ENCODE data around the gene TBX1.

TBX1 gene

DNA sequence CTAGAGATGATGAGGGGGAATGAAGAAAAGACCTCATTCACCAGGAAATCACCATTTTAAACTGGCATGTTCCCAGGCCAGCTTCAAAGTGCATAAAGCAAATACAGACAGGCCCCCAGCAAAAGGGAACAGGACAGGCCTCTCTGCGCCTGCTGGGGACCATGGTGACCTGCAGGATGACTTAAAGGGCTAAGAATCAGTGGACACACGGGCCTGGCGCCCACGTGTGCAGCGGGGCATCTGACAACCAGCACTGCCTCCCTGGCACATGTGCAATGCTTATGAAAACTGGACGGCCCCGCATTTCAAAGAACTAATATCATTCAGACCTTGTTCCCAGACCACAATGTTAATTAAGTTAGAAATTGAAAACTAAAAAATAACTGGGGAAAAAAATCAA, 35.6 kb downstream of the TBX1 start:
- Histone ChIP-seq H3K36me3 (ENCODE audit: insufficient read depth, low read length) (no peaks in the 10 kb centered on the region), H3K4me3 (ENCODE audit: low read length) (no peak overlapping the region), H3K9me3 (replicated peaks; ENCODE audit: low read length) (no peaks in the 10 kb centered on the region), H3K4me2 (ENCODE audit: low read length) (no peak overlapping the region), H3K9ac (ENCODE audit: low read depth, low read length) (no peak overlapping the region), H3K27me3 (ENCODE audit: control insufficient read depth, insufficient read depth, low read length) (no peaks in the 10 kb centered on the region), H3K4me1 (ENCODE audit: control insufficient read depth, insufficient read depth, low read length) (peaks cover 30% of the 10 kb centered on the region)

GRCh38 chr22:19797086-19798002, 36.8 kb downstream of the TBX1 start:
- Histone ChIP-seq H3K4me3 (ENCODE audit: low read length) (no peak overlapping the region), H3K36me3 (ENCODE audit: insufficient read depth, low read length) (no peaks in the 10 kb centered on the region), H3K9me3 (replicated peaks; ENCODE audit: low read length) (no peaks in the 10 kb centered on the region), H3K27me3 (ENCODE audit: control insufficient read depth, insufficient read depth, low read length) (no peaks in the 10 kb centered on the region), H3K9ac (ENCODE audit: low read depth, low read length) (no peak overlapping the region), H3K4me1 (ENCODE audit: control insufficient read depth, insufficient read depth, low read length) (peaks cover 30% of the 10 kb centered on the region), H3K4me2 (ENCODE audit: low read length) (no peak overlapping the region)

- no peaks in the 10 kb centered on the region for H3K36me3 ChIP-seq (ENCODE audit: insufficient read depth, low read length)
Observed at GRCh38 chr22:19798003-19798665, 37.6 kb downstream of the TBX1 start.

GRCh38 chr22:19798891-19799293, 38.3 kb downstream of the TBX1 start:
- Histone ChIP-seq H3K27me3 (ENCODE audit: control insufficient read depth, insufficient read depth, low read length) (no peaks in the 10 kb centered on the region), H3K9ac (ENCODE audit: low read depth, low read length) (no peak overlapping the region), H3K4me2 (ENCODE audit: low read length) (peak overlapping the region; percentile 5), H3K4me3 (ENCODE audit: low read length) (no peak overlapping the region), H3K9me3 (replicated peaks; ENCODE audit: low read length) (no peaks in the 10 kb centered on the region), H3K36me3 (ENCODE audit: insufficient read depth, low read length) (peaks cover 2% of the 10 kb centered on the region), H3K4me1 (ENCODE audit: control insufficient read depth, insufficient read depth, low read length) (peaks cover 30% of the 10 kb centered on the region)

More at GRCh38 chr22:19798003-19798665, 37.6 kb downstream of the TBX1 start:
- Histone ChIP-seq H3K9ac (ENCODE audit: low read depth, low read length) (no peak overlapping the region), H3K4me3 (ENCODE audit: low read length) (no peak overlapping the region), H3K4me1 (ENCODE audit: control insufficient read depth, insufficient read depth, low read length) (peaks cover 30% of the 10 kb centered on the region), H3K27me3 (ENCODE audit: control insufficient read depth, insufficient read depth, low read length) (no peaks in the 10 kb centered on the region), H3K4me2 (ENCODE audit: low read length) (no peak overlapping the region), H3K9me3 (replicated peaks; ENCODE audit: low read length) (no peaks in the 10 kb centered on the region)

DNA sequence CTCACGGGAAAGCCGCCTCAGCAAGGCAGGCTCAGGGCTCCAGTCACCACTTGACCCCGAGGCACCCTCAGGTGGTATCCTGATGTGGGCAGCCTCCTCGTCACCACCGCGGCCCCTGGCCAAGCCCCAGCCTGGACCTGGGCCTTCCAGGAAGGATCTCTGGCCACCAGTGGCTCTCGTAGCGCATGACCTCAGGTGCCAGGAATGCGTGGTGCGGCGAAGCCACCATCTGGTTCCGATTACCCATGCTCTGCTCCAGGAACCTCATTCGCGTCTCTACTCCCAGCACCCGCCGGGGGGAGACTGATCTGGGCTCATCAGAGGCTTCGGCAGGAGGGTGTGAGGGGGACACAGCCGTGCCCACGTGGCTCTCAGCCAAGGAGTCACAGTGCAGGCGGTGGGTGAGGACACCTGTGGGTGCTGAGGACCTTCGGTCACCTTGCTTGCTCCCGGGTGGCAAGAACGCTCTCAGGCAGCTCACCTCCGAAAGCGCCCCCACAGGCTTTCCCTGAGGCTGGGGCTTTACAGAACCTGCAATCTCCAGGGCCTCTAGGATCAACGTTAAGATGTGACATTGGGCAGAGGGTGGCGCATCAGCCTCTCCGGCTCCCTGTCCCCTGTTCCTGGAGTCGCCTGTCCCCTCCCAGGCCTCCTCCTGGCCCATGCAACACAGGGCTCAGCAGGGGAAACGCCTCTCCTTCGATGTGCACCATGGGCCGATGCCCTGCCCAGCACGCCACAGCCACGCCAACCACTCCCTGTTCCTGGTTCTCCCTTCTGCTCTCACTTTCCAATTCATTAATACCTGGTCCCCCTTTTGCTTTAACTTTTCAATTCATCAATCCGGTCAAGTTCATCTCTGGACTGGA, 39.0 kb downstream of the TBX1 start:
- Histone ChIP-seq H3K27me3 (ENCODE audit: control insufficient read depth, insufficient read depth, low read length) (no peaks in the 10 kb centered on the region), H3K9ac (ENCODE audit: low read depth, low read length) (no peak overlapping the region), H3K4me2 (ENCODE audit: low read length) (peak overlapping the region; percentile 5), H3K36me3 (ENCODE audit: insufficient read depth, low read length) (peaks cover 3% of the 10 kb centered on the region), H3K4me1 (ENCODE audit: control insufficient read depth, insufficient read depth, low read length) (peaks cover 30% of the 10 kb centered on the region), H3K9me3 (replicated peaks; ENCODE audit: low read length) (no peaks in the 10 kb centered on the region), H3K4me3 (ENCODE audit: low read length) (no peak overlapping the region)

- Histone ChIP-seq H3K4me1 (ENCODE audit: control insufficient read depth, insufficient read depth, low read length) (peaks cover 26% of the 10 kb centered on the region), H3K9ac (ENCODE audit: low read depth, low read length) (no peak overlapping the region), H3K9me3 (replicated peaks; ENCODE audit: low read length) (no peaks in the 10 kb centered on the region), H3K36me3 (ENCODE audit: insufficient read depth, low read length) (peaks cover 3% of the 10 kb centered on the region), H3K27me3 (ENCODE audit: control insufficient read depth, insufficient read depth, low read length) (no peaks in the 10 kb centered on the region), H3K4me3 (ENCODE audit: low read length) (no peak overlapping the region), H3K4me2 (ENCODE audit: low read length) (no peak overlapping the region)
Observed at GRCh38 chr22:19800306-19800705, 39.7 kb downstream of the TBX1 start.

DNA sequence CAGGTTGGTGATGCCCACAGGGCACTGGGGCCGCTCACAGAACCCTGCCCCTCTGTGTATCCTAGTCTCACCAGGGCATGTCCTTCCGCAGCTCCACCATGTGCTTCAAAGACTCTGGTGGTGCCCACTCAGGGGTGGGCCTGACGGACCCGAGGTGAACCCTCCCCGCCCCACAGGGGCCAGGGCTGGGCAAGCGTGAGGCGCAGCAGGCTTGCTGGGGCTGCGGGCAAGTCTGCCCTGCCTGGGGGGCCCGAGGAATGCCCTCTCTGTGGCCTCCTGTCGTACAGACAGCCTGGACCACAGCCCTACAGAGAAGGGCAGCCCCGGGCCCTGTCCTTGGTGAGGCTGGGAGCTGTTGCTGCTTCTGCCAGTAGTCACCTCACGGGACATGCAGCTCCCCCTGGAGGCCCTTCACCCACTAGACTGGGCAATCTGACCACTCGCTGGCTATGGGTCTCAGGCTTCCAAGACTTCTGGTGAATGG, 40.2 kb downstream of the TBX1 start:
- no peaks in the 10 kb centered on the region for H3K27me3 ChIP-seq (ENCODE audit: control insufficient read depth, insufficient read depth, low read length)
- H3K4me3 ChIP-seq (ENCODE audit: low read length): no peak overlapping the region
- H3K36me3 ChIP-seq (ENCODE audit: insufficient read depth, low read length): peaks cover 3% of the 10 kb centered on the region
- no peak overlapping the region for H3K9ac ChIP-seq (ENCODE audit: low read depth, low read length)
- peaks cover 21% of the 10 kb centered on the region for H3K4me1 ChIP-seq (ENCODE audit: control insufficient read depth, insufficient read depth, low read length)
- H3K9me3 ChIP-seq (replicated peaks; ENCODE audit: low read length): no peaks in the 10 kb centered on the region
- no peak overlapping the region for H3K4me2 ChIP-seq (ENCODE audit: low read length)

DNA sequence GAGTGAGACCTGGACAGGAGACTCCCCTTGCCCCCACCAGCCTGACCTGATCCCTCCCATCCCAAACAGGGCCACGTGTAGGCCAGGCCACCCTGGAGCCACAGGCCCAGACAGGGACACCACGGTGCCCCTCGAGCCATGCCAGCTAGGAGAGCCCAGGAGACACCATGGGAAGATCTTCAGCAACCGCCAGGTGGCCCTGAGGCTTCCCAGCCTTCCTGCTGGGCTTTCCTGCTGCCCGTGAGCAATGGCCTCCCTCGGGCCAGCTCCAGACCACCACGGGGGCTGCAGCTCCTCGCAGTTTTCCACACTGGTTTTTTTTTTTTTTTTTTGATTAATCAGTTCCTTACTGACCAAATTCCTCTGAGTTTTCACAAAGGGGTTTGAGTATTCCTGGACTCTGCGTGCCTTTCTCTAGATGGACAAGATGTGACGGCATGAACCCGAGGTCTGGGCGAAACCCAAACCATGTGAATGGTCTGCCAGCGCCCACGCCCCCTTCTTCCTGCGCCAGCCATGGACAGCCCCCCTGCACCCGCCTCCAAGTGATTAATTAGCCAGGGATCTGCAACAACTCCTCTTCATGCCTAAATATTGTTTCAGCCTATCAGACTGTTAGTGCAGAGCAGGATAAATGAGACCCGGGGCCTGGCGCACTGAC, 40.9 kb downstream of the TBX1 start:
- H3K27me3 ChIP-seq (ENCODE audit: control insufficient read depth, insufficient read depth, low read length): no peaks in the 10 kb centered on the region
- H3K9ac ChIP-seq (ENCODE audit: low read depth, low read length): no peak overlapping the region
- H3K36me3 ChIP-seq (ENCODE audit: insufficient read depth, low read length): peaks cover 3% of the 10 kb centered on the region
- H3K4me3 ChIP-seq (ENCODE audit: low read length): no peak overlapping the region
- H3K4me2 ChIP-seq (ENCODE audit: low read length): no peak overlapping the region
- peaks cover 25% of the 10 kb centered on the region for H3K4me1 ChIP-seq (ENCODE audit: control insufficient read depth, insufficient read depth, low read length)
- H3K9me3 ChIP-seq (replicated peaks; ENCODE audit: low read length): no peaks in the 10 kb centered on the region

- Histone ChIP-seq H3K4me1 (ENCODE audit: control insufficient read depth, insufficient read depth, low read length) (peaks cover 29% of the 10 kb centered on the region), H3K36me3 (ENCODE audit: insufficient read depth, low read length) (peaks cover 3% of the 10 kb centered on the region), H3K27me3 (ENCODE audit: control insufficient read depth, insufficient read depth, low read length) (no peaks in the 10 kb centered on the region), H3K9ac (ENCODE audit: low read depth, low read length) (no peak overlapping the region), H3K4me2 (ENCODE audit: low read length) (no peak overlapping the region), H3K9me3 (replicated peaks; ENCODE audit: low read length) (no peaks in the 10 kb centered on the region), H3K4me3 (ENCODE audit: low read length) (no peak overlapping the region)
Observed at GRCh38 chr22:19802001-19802893, 41.7 kb downstream of the TBX1 start.
